ENCODE data around the gene ABO. TPM values are rescaled to one million over a fixed set of nuclear protein-coding genes. Genes with fewer than 3 reads are reported as not detected.

Gene ABO
- total and polyA plus RNA-seq, 9 of the 15 experiments (the other 6 are each of a cell fraction or from before 2014, with no cell fraction given) = 5.0 to 21.9 (median 11.9) TPM

GRCh38 chr9:133321411-133321935 lies 46.5 kb upstream of the ABO start:
- Histone ChIP-seq H3K9ac (ENCODE audit: insufficient read depth in 1 of 2, low read depth in 2 of 2, low read length in 2 of 2) (no peak overlapping the region), H3K4me2 (ENCODE audit: insufficient read depth, low read length) (no peak overlapping the region), H3K27me3 (ENCODE audit: control insufficient read depth in 2 of 2, insufficient read depth in 2 of 2, low read length in 2 of 2) (peaks cover 0 to 8% of the 10 kb centered on the region in 2 experiments; a peak in 1 of 5 replicates), H4K20me1 (replicated peaks; ENCODE audit: control insufficient read depth, insufficient read depth, low read length) (no peaks in the 10 kb centered on the region), H3K9me3 (replicated peaks; ENCODE audit: control insufficient read depth, insufficient read depth, low read depth, low read length) (peaks cover 3% of the 10 kb centered on the region), H3K36me3 (ENCODE audit: control insufficient read depth, insufficient read depth, low read length) (no peaks in the 10 kb centered on the region), H3K4me3 (no peak overlapping the region), H3K4me1 (replicated peaks in 1 of 2; ENCODE audit: control insufficient read depth in 2 of 2, insufficient read depth in 2 of 2, low read length in 2 of 2) (peaks cover 0 to 9% of the 10 kb centered on the region in 2 experiments; a peak in 2 of 5 replicates), H3K79me2 (ENCODE audit: control insufficient read depth, insufficient read depth, low read length) (no peaks in the 10 kb centered on the region), H3K9me1 (ENCODE audit: control insufficient read depth, insufficient read depth, low read length) (no peaks in the 10 kb centered on the region), H2AFZ (ENCODE audit: low read depth, low read length) (no peak overlapping the region), H3K27ac (ENCODE audit: extremely low read depth, low read depth, low read length) (no peak overlapping the region)
- no TSS peak for BruUV-seq (replicated peaks)
- POLR2A ChIA-PET = no interaction called here
- intact Hi-C loops (cut with micrococcal nuclease) = loop anchor here (10.0 kb wide), 1 partner anchor 47 kb away; the partner anchor contains the start of gene ABO
- DNase-seq (ENCODE audit: extremely low read depth in 1 of 4, low spot score in 3 of 4) = no peak
- CTCF ChIA-PET (ENCODE audit: low intra/inter-chr PET ratio) = no interaction called here
- no peak for TF ChIP-seq DNMT1 (IDR thresholded peaks at IDR 0.05)
- TF ChIP-seq MCM5 (IDR thresholded peaks at IDR 0.05; ENCODE audit: low read depth) = no peak
- no peak for TF ChIP-seq SMARCB1 (IDR thresholded peaks at IDR 0.05; ENCODE audit: insufficient read length, low read depth)
- 53% methylated on average over 13 of the region's 13 CpGs for WGBS (ENCODE audit: insufficient coverage, low coverage, missing lambda C conversion rate)
- no peak for ATAC-seq
- no peak for FAIRE-seq
- in situ Hi-C loops (cut with MboI) = no loop called here

DNA sequence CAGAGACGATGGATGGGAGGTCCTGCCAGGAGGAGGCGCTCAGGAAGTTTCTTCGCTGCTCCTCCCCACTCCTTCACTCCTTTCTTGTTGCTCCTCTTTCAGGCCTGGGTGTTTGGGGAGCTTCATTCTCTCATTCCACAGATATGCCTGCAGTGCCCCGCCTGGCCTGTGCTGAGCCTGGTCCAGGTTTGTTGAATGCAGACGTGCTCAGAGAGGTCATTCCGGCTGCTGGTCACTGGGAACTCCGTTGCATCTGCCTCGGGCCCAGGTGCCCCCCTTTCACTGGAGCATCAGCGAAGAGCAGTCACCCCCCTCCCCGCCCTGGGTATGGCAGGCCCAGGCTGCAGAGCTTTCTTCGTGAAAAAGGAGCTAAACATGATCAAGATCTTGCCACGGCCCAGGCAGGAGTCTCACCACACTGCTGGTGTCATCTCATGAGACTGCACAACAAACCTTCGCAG lies 45.5 kb upstream of the ABO start:
- Histone ChIP-seq H3K9me3 (replicated peaks; ENCODE audit: control insufficient read depth, insufficient read depth, low read depth, low read length) (peaks cover 3% of the 10 kb centered on the region), H3K27ac (ENCODE audit: extremely low read depth, low read depth, low read length) (no peak overlapping the region), H3K36me3 (ENCODE audit: control insufficient read depth, insufficient read depth, low read length) (no peaks in the 10 kb centered on the region), H3K4me1 (replicated peaks in 1 of 2; ENCODE audit: control insufficient read depth in 2 of 2, insufficient read depth in 2 of 2, low read length in 2 of 2) (peaks cover 0 to 9% of the 10 kb centered on the region in 2 experiments; a peak in 2 of 5 replicates), H3K27me3 (ENCODE audit: control insufficient read depth in 2 of 2, insufficient read depth in 2 of 2, low read length in 2 of 2) (peaks cover 0 to 8% of the 10 kb centered on the region in 2 experiments; a peak in 1 of 5 replicates), H3K4me3 (no peak overlapping the region), H3K9ac (ENCODE audit: insufficient read depth in 1 of 2, low read depth in 2 of 2, low read length in 2 of 2) (no peak overlapping the region), H3K79me2 (ENCODE audit: control insufficient read depth, insufficient read depth, low read length) (no peaks in the 10 kb centered on the region), H3K4me2 (ENCODE audit: insufficient read depth, low read length) (no peak overlapping the region), H2AFZ (ENCODE audit: low read depth, low read length) (no peak overlapping the region), H3K9me1 (ENCODE audit: control insufficient read depth, insufficient read depth, low read length) (no peaks in the 10 kb centered on the region), H4K20me1 (replicated peaks; ENCODE audit: control insufficient read depth, insufficient read depth, low read length) (no peaks in the 10 kb centered on the region)
- no TSS peak for BruUV-seq (replicated peaks)
- TF ChIP-seq RAD21 (CRISPR knock-in tag; conservative IDR thresholded peaks at IDR 0.05 in 1 of 2, IDR thresholded peaks at IDR 0.05 in 1 of 2) (peak in 1 of 2 experiments; percentile 30; a peak in 2 of 4 replicates), SMC3 (conservative IDR thresholded peaks at IDR 0.05; ENCODE audit: insufficient read depth, low read depth, low read length) (0 out of 2 replicates have a peak, but pooled peaks have one; percentile 4), ZNF263 (CRISPR knock-in tag; IDR thresholded peaks at IDR 0.05; ENCODE audit: borderline replicate concordance) (peak; percentile 70), CTCF (IDR thresholded peaks at IDR 0.05 in 2 of 3, conservative IDR thresholded peaks at IDR 0.05 in 1 of 3; ENCODE audit: insufficient read depth in 2 of 3, low read depth in 1 of 3, low read length in 3 of 3) (peak; percentile 26 to 37 (median 34); a peak in 5 of 6 replicates), NFE2 (IDR thresholded peaks at IDR 0.05; ENCODE audit: low read depth) (no peak), DNMT1 (IDR thresholded peaks at IDR 0.05) (no peak)
- ATAC-seq (peak; percentile 84), DNase-seq (ENCODE audit: extremely low read depth in 1 of 4, low spot score in 3 of 4) (peak in 2 of 4 experiments; percentile 23 to 24), FAIRE-seq (no peak)
- intact Hi-C loops (cut with micrococcal nuclease) (loop anchor here (10.0 kb wide), 1 partner anchor 46 kb away; the partner anchor contains the start of gene ABO), in situ Hi-C loops (cut with MboI) (no loop called here)
- ChIA-PET CTCF (ENCODE audit: low intra/inter-chr PET ratio) (interaction anchor here (0.6 kb wide), 1 partner anchor 84 kb away, joined by 3 read pairs; no protein-coding TSS in a partner anchor), POLR2A (interaction anchor here (0.6 to 0.7 kb wide), 3 partner anchors 34 to 566 kb away, joined by 3 read pairs; no protein-coding TSS in a partner anchor)
- 32% methylated on average over 13 of the region's 13 CpGs for WGBS (ENCODE audit: insufficient coverage, low coverage, missing lambda C conversion rate)

All from K562 (cell line).